GM12801 (cell line): ENCODE data around the gene OSER1.

Experiments
- TF ChIP-seq, protein P1 (sequence below): IDR thresholded peaks from one replicate; pipeline ENCODE4 v1.5.1; 2011; ENCODE audit warnings: control low read depth; ENCODE audit not compliant: insufficient read length; ENCODE audit errors: extremely low read depth

Gene OSER1

DNA sequence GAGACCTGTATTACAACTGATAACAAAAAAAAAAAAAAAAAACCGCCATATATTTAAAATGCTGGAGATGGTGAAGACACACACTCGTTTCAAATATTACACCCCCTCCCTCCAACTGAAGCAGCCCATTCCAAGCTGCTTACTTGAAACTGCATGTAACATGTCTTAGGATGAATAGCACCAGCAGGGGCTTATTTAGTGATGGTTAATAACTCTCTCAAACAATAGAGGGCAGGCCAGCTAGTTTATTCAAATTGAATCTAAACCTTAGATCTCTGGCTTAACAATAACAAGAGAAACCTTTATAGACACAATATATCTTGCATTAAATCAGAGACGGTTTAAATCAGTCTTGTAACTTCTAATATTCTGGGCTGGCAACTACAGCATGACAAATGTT is 14.3 kb downstream of the OSER1 start:
- TF ChIP-seq, protein P1, sequence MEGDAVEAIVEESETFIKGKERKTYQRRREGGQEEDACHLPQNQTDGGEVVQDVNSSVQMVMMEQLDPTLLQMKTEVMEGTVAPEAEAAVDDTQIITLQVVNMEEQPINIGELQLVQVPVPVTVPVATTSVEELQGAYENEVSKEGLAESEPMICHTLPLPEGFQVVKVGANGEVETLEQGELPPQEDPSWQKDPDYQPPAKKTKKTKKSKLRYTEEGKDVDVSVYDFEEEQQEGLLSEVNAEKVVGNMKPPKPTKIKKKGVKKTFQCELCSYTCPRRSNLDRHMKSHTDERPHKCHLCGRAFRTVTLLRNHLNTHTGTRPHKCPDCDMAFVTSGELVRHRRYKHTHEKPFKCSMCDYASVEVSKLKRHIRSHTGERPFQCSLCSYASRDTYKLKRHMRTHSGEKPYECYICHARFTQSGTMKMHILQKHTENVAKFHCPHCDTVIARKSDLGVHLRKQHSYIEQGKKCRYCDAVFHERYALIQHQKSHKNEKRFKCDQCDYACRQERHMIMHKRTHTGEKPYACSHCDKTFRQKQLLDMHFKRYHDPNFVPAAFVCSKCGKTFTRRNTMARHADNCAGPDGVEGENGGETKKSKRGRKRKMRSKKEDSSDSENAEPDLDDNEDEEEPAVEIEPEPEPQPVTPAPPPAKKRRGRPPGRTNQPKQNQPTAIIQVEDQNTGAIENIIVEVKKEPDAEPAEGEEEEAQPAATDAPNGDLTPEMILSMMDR, result no peak

DNA sequence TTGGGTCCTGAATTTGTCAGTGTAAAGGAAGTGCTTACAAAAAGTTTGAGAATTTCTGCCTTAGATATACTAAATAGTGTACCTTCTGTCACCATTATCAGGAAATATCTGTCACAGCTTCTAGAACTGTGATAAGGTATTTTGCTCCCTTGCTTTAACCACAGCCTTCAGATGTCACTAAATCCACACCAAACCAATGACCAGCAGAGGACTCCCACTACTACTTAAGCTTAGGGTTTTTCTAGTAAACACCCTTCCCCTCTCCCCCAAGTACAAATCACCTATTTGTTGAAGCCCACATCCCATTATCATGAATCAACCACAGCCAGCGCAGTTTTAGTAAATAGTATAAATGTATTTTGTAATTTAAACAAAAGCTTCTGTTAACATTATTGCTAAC is 15.0 kb downstream of the OSER1 start:
- TF ChIP-seq, protein P1, result no peak

DNA sequence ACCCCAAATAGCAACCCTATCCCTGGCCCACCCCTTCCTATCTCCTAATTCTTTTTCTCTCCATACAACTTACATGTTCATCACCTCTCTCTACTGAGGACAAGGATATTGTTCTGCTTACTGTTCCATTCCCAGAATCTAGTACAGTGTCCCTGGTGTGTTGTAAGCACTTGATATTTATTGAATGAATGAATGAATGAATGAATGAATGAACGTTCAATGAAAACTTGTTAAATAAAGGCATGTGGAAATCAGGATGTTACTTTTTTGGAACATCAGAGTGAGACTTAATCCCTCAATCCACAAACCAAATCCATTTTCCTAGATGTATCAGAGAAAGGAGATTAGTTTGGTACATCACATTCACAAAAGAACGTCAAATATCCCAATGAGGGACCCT is 16.8 kb downstream of the OSER1 start:
- TF ChIP-seq, protein P1, result no peak

DNA sequence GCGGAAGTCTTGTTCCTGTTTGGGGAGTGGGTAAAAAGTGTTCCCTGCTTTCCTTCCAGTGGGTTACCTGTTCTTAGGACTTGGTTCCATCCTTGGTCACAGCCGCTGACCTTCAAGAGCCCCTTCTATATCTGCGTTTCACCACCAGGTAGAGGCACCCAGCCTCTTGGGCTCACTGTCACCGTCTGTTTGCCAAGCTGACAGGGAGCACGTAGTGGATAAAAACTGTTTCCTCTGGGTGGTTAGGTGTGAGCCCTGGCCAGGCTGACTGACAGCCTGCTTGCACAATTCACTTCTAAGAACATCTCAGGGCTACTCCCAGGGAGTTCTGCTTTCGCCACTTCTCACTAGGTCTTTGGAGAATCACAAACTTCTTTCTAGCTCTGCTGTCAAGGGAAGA is 21.8 kb downstream of the OSER1 start:
- TF ChIP-seq, protein P1, result no peak

DNA sequence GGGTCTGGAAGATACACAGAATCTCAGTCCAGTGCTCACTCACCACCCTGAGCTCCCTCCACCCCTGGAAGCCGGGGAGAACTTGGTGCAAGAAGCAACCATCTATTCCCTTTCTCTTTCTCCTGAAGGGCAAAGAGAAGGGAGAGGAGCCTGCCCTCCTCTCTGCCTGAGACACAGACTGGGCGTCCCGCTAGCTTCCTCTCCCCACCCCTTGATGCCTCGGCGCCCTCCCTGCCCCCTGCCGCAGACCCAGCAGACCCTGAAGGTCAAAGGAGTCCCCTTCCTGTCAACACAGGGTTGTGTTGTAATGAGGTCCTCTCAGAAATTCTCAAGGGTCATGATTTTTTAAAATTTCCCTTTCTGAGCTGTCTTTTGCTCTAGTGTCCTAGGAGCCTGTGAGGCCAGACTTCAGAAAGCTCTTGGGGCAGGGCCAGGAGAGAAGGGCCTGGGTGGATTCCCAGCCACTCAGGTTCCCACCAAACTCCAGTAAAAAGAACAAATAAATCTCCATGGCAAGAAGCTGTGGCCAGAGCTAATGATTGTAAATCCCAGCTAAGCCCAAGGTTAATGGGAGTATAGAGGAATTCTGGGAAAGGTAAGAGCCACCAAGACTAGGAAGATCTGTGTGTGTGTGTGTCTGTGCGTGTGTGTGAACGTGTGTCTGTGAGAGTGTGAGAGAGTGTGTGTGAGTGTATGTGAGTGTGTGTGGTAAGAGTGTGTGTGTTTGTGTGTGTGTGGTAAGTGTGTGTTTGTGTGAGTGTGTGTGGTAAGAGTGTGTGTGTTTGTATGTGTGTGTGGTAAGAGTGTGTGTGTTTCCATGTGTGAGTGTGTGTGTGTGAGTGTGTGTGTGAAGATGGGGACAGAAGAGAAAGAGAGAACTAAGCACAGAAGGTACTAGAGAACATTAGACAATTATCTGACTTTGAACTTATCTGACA is 22.5 kb downstream of the OSER1 start:
- TF ChIP-seq, protein P1, result no peak

DNA sequence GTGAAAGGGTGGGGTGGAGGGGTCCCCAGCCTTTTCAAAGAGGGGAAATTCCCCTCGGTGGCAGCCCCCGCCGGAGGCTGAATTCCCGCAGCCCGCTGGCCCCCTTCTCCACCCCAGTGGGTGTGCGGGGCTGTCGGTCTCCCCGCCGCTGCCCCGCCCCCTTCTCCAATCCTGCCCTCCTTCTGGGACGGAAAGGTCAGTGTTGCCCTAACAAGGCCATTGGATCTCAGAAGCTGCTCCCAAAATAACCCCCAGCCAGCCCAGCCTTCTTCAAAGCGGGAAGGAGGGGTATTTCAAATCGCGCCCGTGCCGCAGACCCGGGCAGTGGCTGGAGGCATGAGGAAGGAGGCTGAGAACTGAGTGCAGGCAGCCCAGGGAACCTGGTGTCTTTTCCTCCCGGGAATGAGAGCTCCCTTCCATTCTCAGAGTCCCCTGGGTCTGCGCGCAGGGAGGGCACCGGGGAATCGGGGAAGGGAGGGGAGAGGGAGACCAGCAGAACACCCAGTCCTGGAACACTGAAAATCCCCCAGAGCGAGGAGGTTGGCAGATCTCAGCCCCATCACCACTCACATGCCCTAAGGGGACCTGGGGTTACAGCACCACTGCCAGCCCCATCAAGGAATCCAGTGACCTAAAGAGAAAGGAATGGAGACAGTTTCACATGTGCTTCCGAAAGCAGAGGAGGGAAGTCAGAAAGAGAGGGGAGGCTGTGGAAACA is 23.4 kb downstream of the OSER1 start, which contains the start of gene JPH2:
JPH2 (minus strand) TSS at position 135 of the 718 bp plus-strand sequence. CDS start 483 bp downstream, outside the sequence.
- TF ChIP-seq, protein P1, result no peak

DNA sequence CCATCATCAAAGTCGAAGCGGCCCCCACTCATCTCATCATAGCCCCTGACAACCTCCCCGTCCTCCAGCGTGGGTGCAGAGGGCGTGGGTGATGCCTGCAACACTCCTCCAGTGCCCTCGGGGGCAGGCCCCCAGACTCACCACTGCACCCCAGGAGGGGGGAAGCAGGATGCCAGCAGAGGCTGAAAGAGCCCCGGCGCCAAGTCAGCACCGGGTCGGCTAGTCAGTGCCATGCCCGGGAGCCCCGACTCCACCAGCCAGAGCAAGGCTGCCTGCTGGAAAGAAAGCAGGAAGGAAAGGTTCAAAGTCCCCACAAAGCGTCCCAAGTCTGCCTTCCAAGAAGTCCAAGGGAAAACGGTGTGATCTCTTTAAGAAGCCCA is 23.9 kb downstream of the OSER1 start:
- TF ChIP-seq, protein P1, result no peak
